Nephron progenitor cell (in vitro differentiated cells): ENCODE data around the gene PRDM16.

Experiments used
- DNase-seq: peaks from one replicate; pipeline ENCODE4 v3.0.0; 2021
- H3K27ac Mint-ChIP-seq: 2 replicates; pipeline ENCODE4 v1.8.0; 2021; ENCODE audit warnings: mild to moderate bottlenecking, moderate library complexity, mixed read lengths
- H3K27me3 Mint-ChIP-seq: 2 replicates; pipeline ENCODE4 v1.8.0; 2021; ENCODE audit warnings: mild to moderate bottlenecking, low read depth, mixed read lengths; ENCODE audit not compliant: poor library complexity
- H3K36me3 Mint-ChIP-seq: 2 replicates; pipeline ENCODE4 v1.8.0; 2021; ENCODE audit warnings: low read depth, mixed read lengths
- H3K4me1 Mint-ChIP-seq: 2 replicates; pipeline ENCODE4 v1.8.0; 2021; ENCODE audit warnings: mixed read lengths
- H3K4me3 Mint-ChIP-seq: 2 replicates; pipeline ENCODE4 v1.8.0; 2021; ENCODE audit warnings: mild to moderate bottlenecking, moderate library complexity, mixed read lengths
- H3K9me3 Mint-ChIP-seq: 2 replicates; pipeline ENCODE4 v1.8.0; 2021; ENCODE audit warnings: mild to moderate bottlenecking, moderate library complexity, mixed read lengths
- CTCF ChIP-seq: fragments of 200-600 bp; sonication (generic); IDR thresholded peaks from 2 replicates; pipeline ENCODE4 v1.5.0; 2021; ENCODE audit warnings: antibody characterized with exemption

Gene PRDM16

GRCh38 chr1:3061566-3061965, 7.4 kb upstream of the PRDM16 start:
- TF ChIP-seq CTCF = no peak
- Mint-ChIP-seq H3K27me3 (peaks cover 74% of the 10 kb centered on the region), H3K4me1 (peaks cover 16% of the 10 kb centered on the region)

GRCh38 chr1:3061981-3062615, 6.9 kb upstream of the PRDM16 start:
- peaks cover 75% of the 10 kb centered on the region for H3K27me3 Mint-ChIP-seq
- H3K4me1 Mint-ChIP-seq = peaks cover 16% of the 10 kb centered on the region
- H3K27ac Mint-ChIP-seq = no peak overlapping the region
- H3K9me3 Mint-ChIP-seq = peaks cover 11% of the 10 kb centered on the region
- TF ChIP-seq CTCF = no peak
- no peaks in the 10 kb centered on the region for H3K36me3 Mint-ChIP-seq
- H3K4me3 Mint-ChIP-seq = no peak overlapping the region
- peak; percentile 38 for DNase-seq

More at GRCh38 chr1:3061566-3061965, 7.4 kb upstream of the PRDM16 start:
- peaks cover 11% of the 10 kb centered on the region for H3K9me3 Mint-ChIP-seq
- no peaks in the 10 kb centered on the region for H3K36me3 Mint-ChIP-seq
- no peak overlapping the region for H3K4me3 Mint-ChIP-seq
- no peak for DNase-seq
- H3K27ac Mint-ChIP-seq = no peak overlapping the region

- H3K9me3 Mint-ChIP-seq = peaks cover 9% of the 10 kb centered on the region
- no peak overlapping the region for H3K4me3 Mint-ChIP-seq
- H3K27me3 Mint-ChIP-seq = peaks cover 78% of the 10 kb centered on the region
- H3K4me1 Mint-ChIP-seq = peaks cover 16% of the 10 kb centered on the region
- H3K27ac Mint-ChIP-seq = no peak overlapping the region
- H3K36me3 Mint-ChIP-seq = no peaks in the 10 kb centered on the region
- no peak for TF ChIP-seq CTCF
- peak; percentile 35 for DNase-seq
Observed at GRCh38 chr1:3062616-3063378, 6.2 kb upstream of the PRDM16 start.

GRCh38 chr1:3063379-3064295, 5.4 kb upstream of the PRDM16 start:
- H3K4me1 Mint-ChIP-seq = peaks cover 16% of the 10 kb centered on the region
- peaks cover 83% of the 10 kb centered on the region for H3K27me3 Mint-ChIP-seq
- no peaks in the 10 kb centered on the region for H3K36me3 Mint-ChIP-seq
- TF ChIP-seq CTCF = no peak
- H3K4me3 Mint-ChIP-seq = no peak overlapping the region
- DNase-seq = peak; percentile 48
- H3K9me3 Mint-ChIP-seq = peaks cover 4% of the 10 kb centered on the region
- H3K27ac Mint-ChIP-seq = no peak overlapping the region

GRCh38 chr1:3064296-3064850, 4.6 kb upstream of the PRDM16 start:
- H3K4me3 Mint-ChIP-seq = no peak overlapping the region

More at GRCh38 chr1:3064296-3064850, 4.6 kb upstream of the PRDM16 start:
- no peak for TF ChIP-seq CTCF
- H3K9me3 Mint-ChIP-seq = no peaks in the 10 kb centered on the region
- no peak overlapping the region for H3K27ac Mint-ChIP-seq
- no peaks in the 10 kb centered on the region for H3K36me3 Mint-ChIP-seq
- peaks cover 22% of the 10 kb centered on the region for H3K4me1 Mint-ChIP-seq
- no peak for DNase-seq
- peaks cover 90% of the 10 kb centered on the region for H3K27me3 Mint-ChIP-seq
